H4 (cell line): ENCODE results near the gene TAF11L7. TPM values are rescaled to one million over a fixed set of nuclear protein-coding genes. Genes with fewer than 3 reads are reported as not detected.
A peak's percentile ranks its signal among the peaks of the same experiment; 100 is the strongest.
"Not testable (repeated sequence)": the region's sequence is repeated elsewhere in the genome, so short reads cannot be mapped to it uniquely, and the experiment has no call there.

ENCODE experiments used
- DNase-seq: peaks from one replicate; pipeline ENCODE4 v3.0.0-alpha.2; 2015; ENCODE audit warnings: low spot score
- total RNA-seq: library from RNA; depleted of rRNA; stranded (reverse); fragments of >200 nt; shearing (Covaris generic); gene quantifications from 2 replicates; pipeline ENCODE4 v1.2.3, GENCODE V29; 2014; rRNA removed

TAF11L7 gene
- not detected in 2 replicates for total RNA-seq

DNA sequence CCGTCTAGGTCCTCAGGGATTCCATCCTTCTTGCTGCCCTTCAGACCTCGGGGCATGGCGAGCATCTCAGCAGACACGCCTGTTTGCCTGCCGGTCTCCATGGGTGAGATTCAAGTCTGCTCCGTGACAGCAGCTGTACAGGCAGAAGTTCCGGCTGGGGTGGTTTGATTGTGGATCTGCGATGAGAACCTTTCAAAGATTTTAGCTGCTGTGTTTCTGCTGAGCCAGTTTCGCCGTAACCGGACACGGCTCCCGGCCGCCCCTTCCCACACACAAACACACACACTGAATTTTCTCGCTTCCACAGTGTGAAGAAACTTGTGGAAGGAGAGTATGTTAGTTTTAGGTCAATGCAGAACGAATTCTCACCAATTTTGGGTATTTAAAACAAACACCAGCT lies at the start of gene TAF11L7:
Gene TAF11L7 (minus strand): TSS at position 101 of the 400 bp plus-strand sequence.
- not testable (repeated sequence) for DNase-seq

DNA sequence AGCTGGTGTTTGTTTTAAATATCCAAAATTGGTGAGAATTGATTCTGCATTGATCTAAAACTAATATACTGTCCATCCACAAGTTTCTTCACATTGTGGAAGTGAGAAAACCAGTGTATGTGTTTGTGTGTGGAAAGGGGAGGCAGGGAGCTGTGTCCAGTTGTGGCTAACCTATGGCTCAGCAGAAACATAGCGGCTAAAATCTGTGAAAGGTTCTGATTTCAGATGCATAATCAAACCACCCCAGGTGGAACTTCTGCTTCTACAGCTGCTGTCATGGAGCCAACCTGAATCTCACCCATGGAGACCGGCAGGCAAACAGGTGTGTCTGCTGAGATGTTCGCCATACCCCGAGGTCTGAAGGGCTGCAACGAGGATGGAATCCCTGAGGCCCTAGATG lies 48.6 kb upstream of the TAF11L7 start, which contains the start of gene TAF11L14:
Gene TAF11L14 (plus strand): TSS at position 301 of the 400 bp plus-strand sequence.
- DNase-seq: no peak

DNA sequence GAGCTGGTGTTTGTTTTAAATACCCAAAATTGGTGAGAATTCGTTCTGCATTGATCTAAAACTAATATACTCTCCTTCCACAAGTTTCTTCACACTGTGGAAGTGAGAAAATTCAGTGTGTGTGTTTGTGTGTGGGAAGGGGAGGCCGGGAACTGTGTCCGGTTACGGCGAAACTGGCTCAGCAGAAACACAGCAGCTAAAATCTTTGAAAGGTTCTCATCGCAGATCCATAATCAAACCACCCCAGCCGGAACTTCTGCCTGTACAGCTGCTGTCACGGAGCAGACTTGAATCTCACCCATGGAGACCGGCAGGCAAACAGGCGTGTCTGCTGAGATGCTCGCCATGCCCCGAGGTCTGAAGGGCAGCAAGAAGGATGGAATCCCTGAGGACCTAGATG lies 46.2 kb upstream of the TAF11L7 start, which contains the start of gene TAF11L13:
Gene TAF11L13 (plus strand): TSS at position 301 of the 400 bp plus-strand sequence.
- not testable (repeated sequence) for DNase-seq

DNA sequence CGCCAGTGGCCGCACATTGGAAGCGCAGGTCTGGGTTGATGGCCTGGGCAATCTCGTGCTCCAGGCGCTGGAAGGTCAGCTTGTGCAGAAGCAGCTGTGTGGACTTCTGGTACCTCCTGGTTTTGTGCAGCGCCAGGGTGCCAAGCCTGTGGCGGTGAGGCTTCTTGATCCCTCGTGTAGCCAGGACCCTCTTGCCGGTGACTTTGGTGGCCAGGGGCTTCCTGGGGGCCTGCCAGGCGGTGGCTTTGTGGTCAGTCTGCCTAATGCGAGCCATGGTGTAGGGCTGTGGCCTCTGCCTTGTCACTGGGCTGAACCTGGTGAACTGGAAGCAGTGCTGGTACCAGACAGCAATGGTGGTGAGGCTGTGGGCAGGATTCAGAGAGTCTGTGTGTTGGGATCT lies 40.1 kb upstream of the TAF11L7 start:
- DNase-seq: no peak

DNA sequence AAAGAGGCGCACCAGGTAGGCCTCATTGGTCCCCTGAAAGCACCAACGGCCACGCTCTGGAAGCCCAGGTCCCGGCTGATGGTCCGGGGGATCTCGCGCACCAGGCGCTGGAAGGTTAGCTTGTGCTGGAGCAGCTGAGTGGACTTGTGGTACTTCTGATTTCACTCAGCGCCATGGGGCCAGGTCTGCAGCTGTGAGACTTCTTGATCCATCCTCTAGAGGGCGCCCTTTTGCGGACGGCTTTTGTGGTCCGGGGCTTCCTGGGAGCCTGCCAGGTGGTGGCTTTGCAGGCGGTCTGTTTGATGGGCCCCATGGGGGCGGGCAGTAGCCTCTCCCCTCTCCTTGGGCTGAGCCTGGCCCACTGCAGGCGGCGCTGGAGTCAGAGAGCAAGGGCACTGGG lies 35.1 kb upstream of the TAF11L7 start:
- no peak for DNase-seq

DNA sequence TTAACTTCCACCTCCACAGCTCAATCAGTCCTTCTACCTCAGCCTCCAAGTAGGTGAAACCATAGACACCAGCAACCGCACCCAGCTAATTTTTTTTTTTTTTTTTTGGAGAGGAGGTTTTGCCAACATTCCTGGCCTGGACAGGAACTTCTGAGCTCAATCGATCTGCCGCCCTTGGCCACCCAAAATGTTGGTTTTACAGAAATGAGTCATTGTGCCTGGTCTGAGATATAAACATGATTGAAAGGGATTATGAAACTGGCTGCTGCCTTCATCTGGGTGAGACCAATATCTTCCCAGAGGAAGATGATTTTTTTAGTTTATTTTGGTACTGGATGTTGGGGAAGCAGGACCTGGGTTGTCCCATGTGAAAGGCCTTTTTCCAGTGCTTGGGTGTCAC lies 33.8 kb upstream of the TAF11L7 start:
- peak; percentile 12 for DNase-seq

DNA sequence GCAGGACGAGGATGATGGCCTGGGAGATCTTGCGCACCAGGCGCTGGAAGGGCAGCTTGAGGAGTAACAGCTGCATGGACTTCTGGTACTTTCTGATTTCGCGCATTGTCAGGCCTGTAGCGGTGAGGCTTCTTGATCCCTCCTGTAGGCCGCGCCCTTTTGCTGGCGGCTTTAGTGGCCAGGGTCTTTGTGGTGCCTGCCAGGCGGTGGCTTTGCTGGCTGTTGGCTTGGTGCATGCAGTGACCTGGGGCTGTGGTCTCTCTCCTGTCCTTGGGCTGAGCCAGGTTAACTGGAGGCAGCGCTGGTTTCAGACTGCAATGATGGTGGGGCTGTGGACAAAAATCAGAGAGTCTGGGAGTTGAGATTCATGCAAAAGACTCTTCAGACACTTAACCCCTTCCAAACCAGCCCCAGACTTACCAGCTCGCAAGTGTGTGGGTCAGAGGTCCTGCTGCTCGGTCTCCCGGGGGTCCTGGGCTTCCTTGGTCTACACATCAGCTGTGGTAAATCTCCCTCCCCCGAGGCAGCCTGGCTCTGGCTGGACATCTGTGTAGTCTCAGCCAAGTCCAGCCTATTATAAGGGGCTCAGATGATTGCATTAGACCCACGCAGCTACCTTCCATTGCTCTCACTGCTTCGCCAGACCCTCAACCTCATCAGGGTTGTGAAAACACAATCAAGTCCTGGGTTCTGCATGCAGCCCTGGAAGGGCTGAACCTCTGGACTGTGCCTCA lies 29.5 kb upstream of the TAF11L7 start:
- DNase-seq: no peak

DNA sequence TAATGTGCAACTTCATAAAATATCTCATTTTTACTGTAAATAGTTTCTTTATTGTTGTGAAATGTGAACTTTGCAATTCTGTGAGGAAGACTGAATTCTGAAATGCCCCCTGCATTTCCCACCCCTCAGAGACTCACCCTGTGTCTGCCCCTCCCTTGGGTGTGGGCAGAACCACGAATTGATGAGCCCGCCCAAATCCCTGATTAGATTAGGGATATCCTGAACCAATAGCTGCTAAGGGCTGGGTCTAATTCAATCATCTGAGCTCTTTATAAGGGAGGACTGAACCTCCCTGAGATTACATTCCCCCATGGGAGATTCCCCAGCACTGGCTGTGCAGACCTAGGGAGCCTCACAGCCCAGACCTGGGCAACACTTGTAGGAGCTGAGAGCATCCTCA lies 24.5 kb upstream of the TAF11L7 start, which contains the start of gene TAF11L12:
Gene TAF11L12 (plus strand): TSS at position 301 of the 400 bp plus-strand sequence.
- DNase-seq: not testable (repeated sequence)

DNA sequence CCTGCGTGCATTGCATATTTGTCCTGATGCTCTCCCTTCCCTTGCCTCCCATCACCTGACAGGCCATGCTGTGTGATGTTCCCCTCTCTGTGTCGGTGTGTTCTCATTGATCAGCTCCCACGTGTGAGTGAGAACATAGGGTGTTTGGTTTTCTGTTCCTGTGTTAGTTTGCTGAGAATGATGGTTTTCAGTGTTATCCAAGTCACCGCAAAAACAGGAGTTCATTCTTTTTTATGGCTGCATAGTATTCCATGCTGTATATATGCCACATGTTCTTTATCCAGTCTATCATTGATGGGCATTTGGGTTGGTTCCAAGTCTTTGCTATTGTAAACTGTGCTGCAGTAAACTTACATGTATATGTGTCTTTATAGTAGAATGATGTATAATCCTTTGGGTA lies 21.9 kb upstream of the TAF11L7 start:
- not testable (repeated sequence) for DNase-seq

DNA sequence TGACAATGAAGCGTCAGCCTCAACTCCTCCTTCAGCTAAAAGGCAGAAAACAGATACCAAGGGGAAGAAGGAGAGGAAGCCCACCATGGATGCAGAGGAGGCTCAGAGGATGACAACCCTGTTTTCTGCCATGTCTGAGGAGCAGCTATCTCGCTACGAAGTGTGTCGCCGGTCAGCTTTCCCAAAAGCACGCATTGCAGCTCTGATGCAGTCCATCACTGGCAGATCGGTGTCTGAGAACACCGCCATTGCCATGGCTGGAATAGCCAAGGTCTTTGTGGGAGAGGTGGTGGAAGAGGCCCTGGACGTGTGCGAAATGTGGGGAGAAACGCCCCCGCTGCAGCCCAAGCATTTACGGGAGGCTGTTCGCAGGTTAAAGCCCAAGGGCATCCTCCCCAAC lies 19.4 kb upstream of the TAF11L7 start:
- no peak for DNase-seq

DNA sequence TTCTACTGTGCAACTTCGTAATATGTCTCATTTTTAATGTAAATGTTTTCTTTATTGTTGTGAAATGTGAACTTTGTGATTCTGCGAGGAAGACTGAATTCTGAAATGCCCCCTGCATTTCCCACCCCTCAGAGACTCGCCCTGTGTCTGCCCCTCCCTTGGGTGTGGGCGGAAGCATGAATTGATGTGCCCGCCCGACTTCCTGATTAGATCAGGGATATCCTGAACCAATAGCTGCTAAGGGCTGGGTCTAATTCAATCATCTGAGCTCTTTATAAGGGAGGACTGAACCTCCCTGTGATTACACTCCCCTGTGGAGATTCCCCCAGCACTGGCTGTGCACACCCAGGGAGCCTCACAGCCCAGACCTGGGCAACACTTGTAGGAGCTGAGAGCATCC lies 18.3 kb upstream of the TAF11L7 start, which contains the start of gene TAF11L11:
Gene TAF11L11 (plus strand): TSS at position 304 of the 400 bp plus-strand sequence.
- not testable (repeated sequence) for DNase-seq

DNA sequence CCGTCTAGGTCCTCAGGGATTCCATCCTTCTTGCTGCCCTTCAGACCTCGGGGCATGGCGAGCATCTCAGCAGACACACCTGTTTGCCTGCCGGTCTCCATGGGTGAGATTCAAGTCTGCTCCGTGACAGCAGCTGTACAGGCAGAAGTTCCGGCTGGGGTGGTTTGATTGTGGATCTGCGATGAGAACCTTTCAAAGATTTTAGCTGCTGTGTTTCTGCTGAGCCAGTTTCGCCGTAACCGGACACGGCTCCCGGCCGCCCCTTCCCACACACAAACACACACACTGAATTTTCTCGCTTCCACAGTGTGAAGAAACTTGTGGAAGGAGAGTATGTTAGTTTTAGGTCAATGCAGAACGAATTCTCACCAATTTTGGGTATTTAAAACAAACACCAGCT lies 12.2 kb upstream of the TAF11L7 start, which contains the start of gene TAF11L10:
Gene TAF11L10 (minus strand): TSS at position 101 of the 400 bp plus-strand sequence.
- DNase-seq: not testable (repeated sequence)

DNA sequence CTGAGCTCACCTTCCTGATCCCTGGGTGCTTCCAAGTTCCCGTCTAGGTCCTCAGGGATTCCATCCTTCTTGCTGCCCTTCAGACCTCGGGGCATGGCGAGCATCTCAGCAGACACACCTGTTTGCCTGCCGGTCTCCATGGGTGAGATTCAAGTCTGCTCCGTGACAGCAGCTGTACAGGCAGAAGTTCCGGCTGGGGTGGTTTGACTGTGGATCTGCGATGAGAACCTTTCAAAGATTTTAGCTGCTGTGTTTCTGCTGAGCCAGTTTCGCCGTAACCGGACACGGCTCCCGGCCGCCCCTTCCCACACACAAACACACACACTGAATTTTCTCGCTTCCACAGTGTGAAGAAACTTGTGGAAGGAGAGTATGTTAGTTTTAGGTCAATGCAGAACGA lies 8.7 kb upstream of the TAF11L7 start, which contains the start of gene TAF11L9:
Gene TAF11L9 (minus strand): TSS at position 140 of the 400 bp plus-strand sequence.
- DNase-seq: not testable (repeated sequence)

DNA sequence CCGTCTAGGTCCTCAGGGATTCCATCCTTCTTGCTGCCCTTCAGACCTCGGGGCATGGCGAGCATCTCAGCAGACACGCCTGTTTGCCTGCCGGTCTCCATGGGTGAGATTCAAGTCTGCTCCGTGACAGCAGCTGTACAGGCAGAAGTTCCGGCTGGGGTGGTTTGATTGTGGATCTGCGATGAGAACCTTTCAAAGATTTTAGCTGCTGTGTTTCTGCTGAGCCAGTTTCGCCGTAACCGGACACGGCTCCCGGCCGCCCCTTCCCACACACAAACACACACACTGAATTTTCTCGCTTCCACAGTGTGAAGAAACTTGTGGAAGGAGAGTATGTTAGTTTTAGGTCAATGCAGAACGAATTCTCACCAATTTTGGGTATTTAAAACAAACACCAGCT lies 5.3 kb upstream of the TAF11L7 start, which contains the start of gene TAF11L8:
Gene TAF11L8 (minus strand): TSS at position 101 of the 400 bp plus-strand sequence.
- DNase-seq: not testable (repeated sequence)

Other genes starting within 250 kb of the TAF11L7 start
- gene TAF11L2, start 87.5 kb downstream of the TAF11L7 start, total RNA-seq: not detected in 2 replicates
- gene TAF11L3, start 67.4 kb downstream of the TAF11L7 start, total RNA-seq: not detected in 2 replicates
- gene TAF11L4, start 64.0 kb downstream of the TAF11L7 start, total RNA-seq: not detected in 2 replicates
- gene TAF11L5, start 60.5 kb downstream of the TAF11L7 start, total RNA-seq: not detected in 2 replicates
- not detected in 2 replicates for gene TAF11L6, start 57.1 kb downstream of the TAF11L7 start, total RNA-seq
- gene TAF11L8, start 5.2 kb upstream of the TAF11L7 start, total RNA-seq: not detected in 2 replicates
- gene TAF11L9, start 8.6 kb upstream of the TAF11L7 start, total RNA-seq: not detected in 2 replicates
- gene TAF11L10, start 12.1 kb upstream of the TAF11L7 start, total RNA-seq: not detected in 2 replicates
- gene TAF11L11, start 18.4 kb upstream of the TAF11L7 start, total RNA-seq: not detected in 2 replicates
- gene TAF11L12, start 24.6 kb upstream of the TAF11L7 start, total RNA-seq: not detected in 2 replicates
- not detected in 2 replicates for gene TAF11L13, start 46.3 kb upstream of the TAF11L7 start, total RNA-seq
- gene TAF11L14, start 48.7 kb upstream of the TAF11L7 start, total RNA-seq: not detected in 2 replicates